MCF 10A (cell line): ENCODE data around the gene CHST11. TPM values are rescaled to one million over a fixed set of nuclear protein-coding genes. Genes with fewer than 3 reads are reported as not detected.

Source experiments
- BruUV-seq: library from RNA; stranded (reverse); fragments of 400-500 nt; replicated peaks from 2 replicates; lab custom pipeline; 2021; lab: Mats Ljungman, UMichigan
- CTCF ChIA-PET: fragments of 300-600 bp; sonication (Branson Sonifier 250); formaldehyde crosslinking; extraction: SDS; loops from one replicate; lab custom pipeline; 2021; ENCODE audit warnings: antibody characterized with exemption, inconsistent platforms; lab: Yijun Ruan, JAX
- POLR2A ChIA-PET: fragments of 300-600, 350-650 bp; sonication (Branson Sonifier 250); formaldehyde crosslinking; extraction: SDS; loops from one replicate; lab custom pipeline; 2020; ENCODE audit warnings: antibody characterized with exemption, inconsistent platforms; lab: Yijun Ruan, JAX
- DNase-seq: peaks from one replicate; pipeline ENCODE4 v3.0.0-alpha.2; 2018; ENCODE audit not compliant: unreplicated experiment
- H3K27ac Mint-ChIP-seq: one replicate; pipeline ENCODE4 v1.8.0; 2022; ENCODE audit warnings: mild to moderate bottlenecking, low read depth, mixed read lengths; ENCODE audit not compliant: unreplicated experiment
- H3K27me3 Mint-ChIP-seq: one replicate; pipeline ENCODE4 v1.8.0; 2022; ENCODE audit warnings: mixed read lengths; ENCODE audit not compliant: insufficient read depth, unreplicated experiment
- H3K36me3 Mint-ChIP-seq: one replicate; pipeline ENCODE4 v1.8.0; 2022; ENCODE audit warnings: mild to moderate bottlenecking, moderate library complexity, mixed read lengths; ENCODE audit not compliant: insufficient read depth, unreplicated experiment
- H3K4me1 Mint-ChIP-seq: one replicate; pipeline ENCODE4 v1.8.0; 2022; ENCODE audit warnings: mixed read lengths; ENCODE audit not compliant: insufficient read depth, unreplicated experiment
- H3K4me3 Mint-ChIP-seq: one replicate; pipeline ENCODE4 v1.8.0; 2022; ENCODE audit warnings: mild to moderate bottlenecking, moderate library complexity, mixed read lengths; ENCODE audit not compliant: unreplicated experiment
- H3K9me3 Mint-ChIP-seq: one replicate; pipeline ENCODE4 v1.8.0; 2022; ENCODE audit warnings: mixed read lengths; ENCODE audit not compliant: unreplicated experiment
- CTCF ChIP-seq: fragments of 200-600 bp; IDR thresholded peaks from one replicate; pipeline ENCODE4 v1.8.0; 2022; ENCODE audit warnings: antibody characterized with exemption, mild to moderate bottlenecking; ENCODE audit not compliant: unreplicated experiment
- intact Hi-C: fragments of 100-400 bp; cut with micrococcal nuclease; formaldehyde crosslinking; loops from 2 replicates; pipeline ENCODE4 v1.14.1; 2022
- total RNA-seq: library from RNA; stranded (reverse); gene quantifications from 2 replicates; pipeline ENCODE4 v1.2.3, GENCODE V29; 2022

CHST11 gene
- total RNA-seq, 1 experiment from 2014 or later = 5.3 TPM

GRCh38 chr12:104643819-104644669 is 187.3 kb downstream of the CHST11 start:
- POLR2A ChIA-PET = interaction anchor here (0.7 to 1.5 kb wide), 2 partner anchors 10 to 12 kb away, joined by 3 to 4 read pairs; no protein-coding TSS in a partner anchor
- H3K27ac Mint-ChIP-seq = no peak overlapping the region
- H3K4me3 Mint-ChIP-seq = no peak overlapping the region
- H3K9me3 Mint-ChIP-seq = no peaks in the 10 kb centered on the region
- intact Hi-C loops = loop anchor here (10.0 kb wide), 1 partner anchor 551 kb away; no protein-coding TSS in a partner anchor
- H3K4me1 Mint-ChIP-seq = peaks cover 6% of the 10 kb centered on the region
- CTCF ChIA-PET = interaction anchor here (0.6 kb wide), 1 partner anchor 10 kb away, joined by 3 read pairs; no protein-coding TSS in a partner anchor
- no TSS peak for BruUV-seq
- TF ChIP-seq CTCF = no peak
- peak; percentile 34 for DNase-seq
- H3K36me3 Mint-ChIP-seq = no peaks in the 10 kb centered on the region
- H3K27me3 Mint-ChIP-seq = no peaks in the 10 kb centered on the region

- H3K4me1 Mint-ChIP-seq = peaks cover 14% of the 10 kb centered on the region
- ChIA-PET POLR2A (no interaction called here), CTCF (interaction anchor here (0.5 kb wide), 1 partner anchor 472 kb away, joined by 3 read pairs; no protein-coding TSS in a partner anchor)
- H3K27ac Mint-ChIP-seq = no peak overlapping the region
- H3K4me3 Mint-ChIP-seq = no peak overlapping the region
- intact Hi-C loops = loop anchor here (10.0 kb wide), 1 partner anchor 546 kb away; no protein-coding TSS in a partner anchor
- H3K9me3 Mint-ChIP-seq = no peaks in the 10 kb centered on the region
- H3K27me3 Mint-ChIP-seq = no peaks in the 10 kb centered on the region
- no peaks in the 10 kb centered on the region for H3K36me3 Mint-ChIP-seq
- TF ChIP-seq CTCF = no peak
- BruUV-seq = no TSS peak
- no peak for DNase-seq
Observed at GRCh38 chr12:104648756-104649155, 192.0 kb downstream of the CHST11 start.

GRCh38 chr12:104649217-104649824 is 192.6 kb downstream of the CHST11 start:
- Mint-ChIP-seq H3K36me3 (no peaks in the 10 kb centered on the region), H3K27me3 (no peaks in the 10 kb centered on the region), H3K27ac (no peak overlapping the region), H3K4me1 (peaks cover 11% of the 10 kb centered on the region), H3K9me3 (no peaks in the 10 kb centered on the region), H3K4me3 (no peak overlapping the region)
- intact Hi-C loops = loop anchor here (10.0 kb wide), 1 partner anchor 545 kb away; no protein-coding TSS in a partner anchor
- ChIA-PET CTCF (interaction anchor here (0.6 to 0.8 kb wide), 2 partner anchors 10 to 268 kb away, joined by 3 read pairs; no protein-coding TSS in a partner anchor), POLR2A (interaction anchor here (0.6 to 0.8 kb wide), 2 partner anchors 11 to 540 kb away, joined by 3 read pairs; no protein-coding TSS in a partner anchor)
- no TSS peak for BruUV-seq
- DNase-seq = no peak
- no peak for TF ChIP-seq CTCF
